HCT116 (cell line): Measurements from ENCODE around the gene GDPD3. TPM values are rescaled to one million over a fixed set of nuclear protein-coding genes. Genes with fewer than 3 reads are reported as not detected.

Source experiments
- ATAC-seq: fragments of 200-7000 bp; cut with Tn5 transposase; 2 replicates; pipeline ENCODE4 v1.9.1; 2020; ENCODE audit warnings: mild to moderate bottlenecking, moderate library complexity
- BruUV-seq: library from RNA; stranded (reverse); fragments of 400-500 nt; replicated peaks from 2 replicates; lab custom pipeline; 2021; lab: Mats Ljungman, UMichigan
- CTCF ChIA-PET: fragments of 300-600 bp; sonication (Branson Sonifier 250); formaldehyde crosslinking; loops from one replicate; lab custom pipeline; 2021; ENCODE audit warnings: antibody characterized with exemption; lab: Charles Lee
- POLR2A ChIA-PET: fragments of 300-600, 350-600 bp; sonication (Branson Sonifier 250); formaldehyde crosslinking; loops from one replicate; lab custom pipeline; 2021; ENCODE audit warnings: antibody characterized with exemption; lab: Charles Lee
- RAD21 ChIA-PET, 2 experiments: fragments of 300-600 bp; sonication (Branson Sonifier 250); formaldehyde crosslinking; loops; one replicate each; lab custom pipeline; 2023; ENCODE audit warnings: low total read pairs in 2 of 2; ENCODE audit not compliant: uncharacterized antibody in 2 of 2, unreplicated experiment in 2 of 2, low non-redundant PET in 1 of 2; lab: Charles Lee
- DNase-seq: peaks from one replicate; pipeline ENCODE4 v3.0.0-alpha.2; 2010; ENCODE audit warnings: low read depth, low spot score
- H2AFZ ChIP-seq: fragments of 200-600 bp; shearing (Covaris generic), sonication (generic); 2 replicates; pipeline ENCODE4 v1.6.1; 2017; ENCODE audit warnings: low read depth, mixed run types, mixed read lengths, antibody characterized with exemption, low read length; ENCODE audit not compliant: poor library complexity, severe bottlenecking
- H3K27ac ChIP-seq: 2 replicates; pipeline ENCODE4 v1.5.1; 2012; ENCODE audit warnings: low read depth, low read length
- H3K27me3 ChIP-seq: fragments of 200-600 bp; sonication (generic); 2 replicates; pipeline ENCODE4 v1.6.1; 2016; ENCODE audit warnings: mixed run types, low read length, mixed read lengths; ENCODE audit not compliant: insufficient read depth
- H3K36me3 ChIP-seq, 2 experiments: fragments of 200-500 bp in 1 of 2; fragments of 200-600 bp in 1 of 2; sonication (Bioruptor generic) in 1 of 2; sonication (generic) in 1 of 2; 2 replicates each; pipeline versions ENCODE4 v1.5.1 to v1.6.1; 2014 to 2016; ENCODE audit warnings: low read length in 2 of 2, inconsistent platforms in 1 of 2, mixed read lengths in 1 of 2, mixed run types in 1 of 2; ENCODE audit not compliant: insufficient read depth in 2 of 2, control insufficient read depth in 1 of 2
- H3K4me1 ChIP-seq, 2 experiments: fragments of 200-600 bp in 1 of 2; sonication (generic) in 1 of 2; 2 replicates each; pipeline versions ENCODE4 v1.5.1 to v1.6.1; 2012 to 2017; ENCODE audit warnings: low read length in 2 of 2, inconsistent platforms in 1 of 2, mild to moderate bottlenecking in 1 of 2, mixed read lengths in 1 of 2, mixed run types in 1 of 2, moderate library complexity in 1 of 2; ENCODE audit not compliant: insufficient read depth in 2 of 2, control insufficient read depth in 1 of 2
- H3K4me2 ChIP-seq: fragments of 200-600 bp; sonication (generic); 2 replicates; pipeline ENCODE4 v1.6.1; 2017; ENCODE audit warnings: mixed run types, low read length, mixed read lengths
- H3K4me3 ChIP-seq, 2 experiments: fragments of 200-600 bp in 1 of 2; sonication (generic) in 1 of 2; replicated peaks in 1 of 2; 2 replicates each; pipeline ENCODE4 v1.5.1; 2011 to 2016; ENCODE audit warnings: low read length in 2 of 2, control low read depth in 1 of 2, low read depth in 1 of 2, mild to moderate bottlenecking in 1 of 2, mixed read lengths in 1 of 2, mixed run types in 1 of 2
- H3K79me2 ChIP-seq: fragments of 200-600 bp; sonication (generic); 2 replicates; pipeline ENCODE4 v1.6.1; 2017; ENCODE audit warnings: mild to moderate bottlenecking, mixed run types, low read length, moderate library complexity, mixed read lengths; ENCODE audit not compliant: insufficient read depth
- H3K9ac ChIP-seq: fragments of 200-600 bp; sonication (generic); 2 replicates; pipeline ENCODE4 v1.6.1; 2016; ENCODE audit warnings: low read length, mixed read lengths
- H3K9me2 ChIP-seq: fragments of 200-600 bp; sonication (generic), shearing (Covaris generic); 2 replicates; pipeline ENCODE4 v1.6.1; 2017; ENCODE audit warnings: mixed run types, mild to moderate bottlenecking, moderate library complexity; ENCODE audit not compliant: insufficient read depth
- H3K9me3 ChIP-seq, 2 experiments: fragments of 200-500 bp in 1 of 2; fragments of 200-600 bp in 1 of 2; sonication (Bioruptor generic) in 1 of 2; sonication (generic) in 1 of 2; 2 replicates each; pipeline ENCODE4 v1.6.1; 2014 to 2017; ENCODE audit warnings: low read length in 2 of 2, mixed read lengths in 2 of 2, inconsistent platforms in 1 of 2, low read depth in 1 of 2, mild to moderate bottlenecking in 1 of 2, mixed run types in 1 of 2, moderate library complexity in 1 of 2; ENCODE audit not compliant: control insufficient read depth in 1 of 2, insufficient read depth in 1 of 2
- H4K20me1 ChIP-seq: fragments of 200-600 bp; sonication (generic), shearing (Covaris generic); 2 replicates; pipeline ENCODE4 v1.6.1; 2017; ENCODE audit warnings: mixed run types, mild to moderate bottlenecking, moderate library complexity; ENCODE audit not compliant: insufficient read depth
- ATF3 ChIP-seq: IDR thresholded peaks from 2 replicates; pipeline ENCODE4 v1.6.1; 2012
- CBX3 ChIP-seq: IDR thresholded peaks from 2 replicates; pipeline ENCODE4 v1.6.1; 2012; ENCODE audit warnings: low read depth
- CEBPB ChIP-seq: IDR thresholded peaks from 2 replicates; pipeline ENCODE4 v1.6.1; 2012; ENCODE audit warnings: low read depth
- CTCF ChIP-seq, 3 experiments: fragments of 200-600 bp in 1 of 3; sonication (generic) in 1 of 3; IDR thresholded peaks in 2 of 3; conservative IDR thresholded peaks in 1 of 3; 2 replicates each; pipeline ENCODE4 v1.5.1; 2012 to 2017; ENCODE audit warnings: low read depth in 2 of 3, low read length in 2 of 3, antibody characterized with exemption in 1 of 3, borderline replicate concordance in 1 of 3, control low read depth in 1 of 3, mild to moderate bottlenecking in 1 of 3, mixed read lengths in 1 of 3, mixed run types in 1 of 3, moderate library complexity in 1 of 3; ENCODE audit not compliant: insufficient read depth in 1 of 3
- ELF1 ChIP-seq: IDR thresholded peaks from 2 replicates; pipeline ENCODE4 v1.6.1; 2012; ENCODE audit warnings: low read depth, borderline replicate concordance
- EZH2 ChIP-seq: fragments of 200-600 bp; sonication (generic); IDR thresholded peaks from 2 replicates; pipeline ENCODE4 v1.6.1; 2017; ENCODE audit warnings: antibody characterized with exemption, mixed run types
- EZH2phosphoT487 ChIP-seq: fragments of 200-600 bp; IDR thresholded peaks from 2 replicates; pipeline ENCODE4 v1.6.1; 2018; ENCODE audit warnings: antibody characterized with exemption, borderline replicate concordance
- FOSL1 ChIP-seq: IDR thresholded peaks from 2 replicates; pipeline ENCODE4 v1.6.1; 2012; ENCODE audit warnings: low read depth
- JUND ChIP-seq: IDR thresholded peaks from 2 replicates; pipeline ENCODE4 v1.6.1; 2012
- MAX ChIP-seq: IDR thresholded peaks from 2 replicates; pipeline ENCODE4 v1.6.1; 2012
- POLR2A ChIP-seq: IDR thresholded peaks from 2 replicates; pipeline ENCODE4 v1.7.0; 2011; ENCODE audit warnings: borderline replicate concordance; ENCODE audit not compliant: insufficient read depth, insufficient read length; ENCODE audit errors: extremely low read depth
- REST ChIP-seq: IDR thresholded peaks from 2 replicates; pipeline ENCODE4 v1.6.1; 2012; ENCODE audit warnings: low read depth
- YY1 ChIP-seq: IDR thresholded peaks from 2 replicates; pipeline ENCODE4 v1.6.1; 2011; ENCODE audit warnings: low read length, low read depth, moderate library complexity, mild to moderate bottlenecking; ENCODE audit not compliant: insufficient replicate concordance; ENCODE audit errors: extremely low read depth
- ZBTB33 ChIP-seq: IDR thresholded peaks from 2 replicates; pipeline ENCODE4 v1.6.1; 2011; ENCODE audit warnings: mild to moderate bottlenecking, low read length, moderate library complexity; ENCODE audit not compliant: insufficient replicate concordance; ENCODE audit errors: extremely low read depth
- ZNF274 ChIP-seq: fragments of 200-500 bp; sonication (Bioruptor generic); IDR thresholded peaks from 2 replicates; pipeline ENCODE4 v1.6.1; 2014; ENCODE audit warnings: mild to moderate bottlenecking, low read depth, low read length, inconsistent platforms
- intact Hi-C: fragments of 100-400 bp; cut with micrococcal nuclease; formaldehyde crosslinking; loops from 2 replicates; pipeline ENCODE4 v1.10.0; 2022
- total RNA-seq: library from RNA; stranded (reverse); gene quantifications from one replicate; pipeline ENCODE4 v1.2.1, GENCODE V29; 2021; ENCODE audit not compliant: unreplicated experiment

The GDPD3 gene
- total RNA-seq, 1 experiment from 2014 or later: 7.0 TPM

GRCh38 chr16:30119428-30119827 is 6.1 kb upstream of the GDPD3 start:
- Histone ChIP-seq H2AFZ (no peak overlapping the region), H3K9me2 (no peaks in the 10 kb centered on the region), H3K9me3 (no peaks in the 10 kb centered on the region), H3K79me2 (no peaks in the 10 kb centered on the region), H3K9ac (no peak overlapping the region), H3K4me1 (peaks cover 15 to 28% of the 10 kb centered on the region in 2 experiments), H3K4me3 (no peak overlapping the region), H4K20me1 (no peaks in the 10 kb centered on the region), H3K4me2 (no peak overlapping the region), H3K36me3 (no peaks in the 10 kb centered on the region; a peak in 1 of 4 replicates), H3K27ac (no peak overlapping the region), H3K27me3 (no peaks in the 10 kb centered on the region)
- CTCF ChIA-PET: no interaction called here
- TF ChIP-seq CTCF (IDR thresholded peaks at IDR 0.05 in 2 of 3, conservative IDR thresholded peaks at IDR 0.05 in 1 of 3; ENCODE audit: borderline replicate concordance in 1 of 3, insufficient read depth in 1 of 3, low read depth in 2 of 3, low read length in 2 of 3) (no peak), YY1 (no peak), ZBTB33 (no peak), EZH2 (no peak), REST (no peak), JUND (no peak), POLR2A (no peak), ZNF274 (no peak), ELF1 (no peak), MAX (no peak), CBX3 (no peak), EZH2phosphoT487 (no peak), FOSL1 (no peak), ATF3 (no peak), CEBPB (no peak)
- intact Hi-C loops: no loop called here
- DNase-seq: no peak
- ATAC-seq: no peak
- TSS peak; percentile 22 for BruUV-seq
- POLR2A ChIA-PET: no interaction called here
- RAD21 ChIA-PET: no interaction called here
